GM04504 (cell line): Measurements from ENCODE around the gene GPRC5D.

Experiments
- DNase-seq: peaks from one replicate; pipeline ENCODE4 v3.0.0-alpha.2; 2012; ENCODE audit warnings: low read depth

GPRC5D gene

GRCh38 chr12:12908252-12908651 lies 43.7 kb downstream of the GPRC5D start:
- DNase-seq = no peak

- no peak for DNase-seq
Measured at GRCh38 chr12:12907552-12907951, 44.4 kb downstream of the GPRC5D start.

GRCh38 chr12:12903642-12904609 lies 48.0 kb downstream of the GPRC5D start:
- no peak for DNase-seq

GRCh38 chr12:12902036-12902435 lies 49.9 kb downstream of the GPRC5D start:
- DNase-seq = no peak

GRCh38 chr12:12901158-12901791 lies 50.7 kb downstream of the GPRC5D start:
- peak; percentile 89 for DNase-seq

GRCh38 chr12:12900786-12901157 lies 51.2 kb downstream of the GPRC5D start:
- no peak for DNase-seq

- DNase-seq = peak; percentile 89
Measured at GRCh38 chr12:12899530-12900380, 52.2 kb downstream of the GPRC5D start.

- DNase-seq = no peak
Measured at GRCh38 chr12:12898911-12899511, 53.0 kb downstream of the GPRC5D start.

GRCh38 chr12:12898136-12898717 lies 53.7 kb downstream of the GPRC5D start:
- DNase-seq = no peak

- DNase-seq = no peak
Measured at GRCh38 chr12:12897302-12897701, 54.7 kb downstream of the GPRC5D start.

- peak; percentile 48 for DNase-seq
Measured at GRCh38 chr12:12896260-12896659, 55.7 kb downstream of the GPRC5D start.

- no peak for DNase-seq
Measured at GRCh38 chr12:12893438-12893837, 58.5 kb downstream of the GPRC5D start.

- DNase-seq = no peak
Measured at GRCh38 chr12:12892681-12893141, 59.3 kb downstream of the GPRC5D start.

GRCh38 chr12:12891881-12892355 lies 60.1 kb downstream of the GPRC5D start:
- DNase-seq = no peak

- peak; percentile 93 for DNase-seq
Measured at GRCh38 chr12:12891080-12891880, 60.7 kb downstream of the GPRC5D start, which contains the start of gene GPRC5A. GPRC5A (plus strand) TSS chr12:12891562; CDS start chr12:12908250, 16,688 bp downstream.
